HG03103 (cell line): Measurements from ENCODE around the gene STRIP2.
"Not testable (repeated sequence)": the region's sequence is repeated elsewhere in the genome, so short reads cannot be mapped to it uniquely, and the experiment has no call there.

ENCODE experiments used
- ATAC-seq: cut with Tn5 transposase; IDR thresholded peaks from one replicate; pipeline ENCODE4 v1.9.1; 2021; ENCODE audit warnings: low read depth; ENCODE audit not compliant: unreplicated experiment

Gene STRIP2

DNA sequence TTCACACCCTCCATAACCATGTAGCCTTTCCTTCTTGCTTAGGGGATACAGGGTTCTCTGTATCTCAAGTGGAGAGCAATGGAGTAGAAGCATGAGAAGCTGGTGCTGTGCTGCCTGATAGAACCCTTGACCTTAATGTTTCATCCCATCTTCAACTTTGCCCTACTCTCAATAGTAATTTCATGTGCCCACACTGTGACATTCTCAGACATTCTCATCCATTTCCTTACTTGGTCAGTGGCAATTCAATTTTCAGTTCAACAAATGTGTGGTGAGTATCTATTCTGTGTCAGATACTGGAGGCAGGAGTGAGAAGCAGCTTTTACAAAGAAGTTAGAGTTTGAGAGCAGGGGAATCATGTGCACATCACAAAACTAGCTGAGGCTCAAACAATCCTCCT, 16.1 kb downstream of the STRIP2 start:
- no peak for ATAC-seq

DNA sequence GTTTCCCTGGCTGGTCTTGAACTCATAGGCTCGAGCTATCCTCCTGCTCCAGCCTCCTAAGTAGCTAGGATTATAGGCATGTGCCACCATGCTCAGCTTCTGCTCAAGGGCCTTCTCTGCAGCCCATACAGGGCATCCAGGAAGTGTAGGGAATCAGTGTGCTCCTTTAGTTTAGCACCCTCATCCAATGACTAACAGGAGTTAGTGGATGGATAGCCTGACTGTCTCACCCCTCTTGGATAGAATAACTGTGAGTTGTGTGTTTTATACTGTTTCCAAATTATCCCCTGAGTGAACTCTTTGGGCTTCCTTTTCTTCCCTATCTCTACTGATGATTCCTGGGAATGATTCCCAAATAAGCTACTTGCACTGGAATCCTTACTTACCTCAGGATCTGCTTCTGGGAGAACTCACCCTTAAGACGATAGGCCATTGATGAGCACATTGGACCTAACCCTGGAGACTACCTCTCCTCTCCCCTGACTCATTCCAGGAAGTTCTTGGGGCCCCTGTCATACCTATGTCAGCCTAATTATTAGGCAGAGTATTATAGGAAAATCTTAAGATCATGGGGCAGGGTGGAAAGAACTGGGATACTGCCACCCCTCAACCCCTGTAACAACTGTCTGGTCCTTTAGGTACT, 18.5 kb downstream of the STRIP2 start:
- no peak for ATAC-seq

DNA sequence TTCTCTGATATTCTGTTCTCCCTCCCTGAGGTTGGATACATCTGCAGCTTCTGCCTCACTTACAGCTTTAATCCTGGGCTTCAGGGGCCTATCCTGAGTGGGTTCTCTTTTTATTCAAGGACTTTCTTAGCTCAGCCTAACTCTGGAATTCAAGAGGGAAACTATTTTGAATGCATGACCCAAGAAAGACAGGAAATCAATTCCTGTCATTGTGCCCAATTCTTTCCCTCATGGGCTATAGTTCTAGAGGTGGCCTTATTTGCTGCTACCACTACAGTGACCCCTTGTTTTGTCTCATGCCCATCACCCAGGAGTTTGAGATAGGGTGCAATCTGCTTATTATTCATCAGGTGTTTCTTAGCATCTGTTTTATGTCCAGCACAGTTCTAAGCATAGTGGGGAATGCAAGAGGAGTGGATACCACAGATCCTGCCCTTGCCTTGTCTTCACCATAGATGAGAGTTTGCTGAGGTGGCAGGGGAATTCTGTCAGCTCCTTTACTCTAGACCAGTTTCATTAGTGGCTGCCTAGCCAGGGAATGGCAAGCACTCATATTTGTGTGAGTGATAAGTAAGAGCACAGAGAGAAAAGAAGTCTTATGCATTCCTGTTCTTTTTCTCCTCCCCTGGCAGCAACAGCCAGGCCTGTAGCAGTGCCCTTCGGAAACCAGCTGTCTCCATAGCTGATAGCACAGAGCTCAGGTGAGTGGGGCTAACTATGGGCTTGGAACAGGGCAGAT, 19.4 kb downstream of the STRIP2 start:
- ATAC-seq = no peak

DNA sequence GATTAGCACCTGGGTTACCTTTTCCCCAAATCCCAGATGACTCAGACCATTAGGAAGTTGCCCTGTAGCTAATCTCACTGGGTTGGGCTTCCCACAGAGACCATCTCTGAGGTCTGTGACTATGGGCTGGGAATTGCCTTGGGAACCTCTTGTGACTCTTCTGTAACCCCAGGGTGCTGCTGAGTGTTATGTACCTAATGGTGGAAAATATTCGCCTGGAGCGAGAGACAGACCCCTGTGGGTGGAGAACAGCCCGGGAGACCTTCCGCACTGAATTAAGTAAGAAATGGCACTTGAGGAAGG, 20.0 kb downstream of the STRIP2 start:
- ATAC-seq = no peak

DNA sequence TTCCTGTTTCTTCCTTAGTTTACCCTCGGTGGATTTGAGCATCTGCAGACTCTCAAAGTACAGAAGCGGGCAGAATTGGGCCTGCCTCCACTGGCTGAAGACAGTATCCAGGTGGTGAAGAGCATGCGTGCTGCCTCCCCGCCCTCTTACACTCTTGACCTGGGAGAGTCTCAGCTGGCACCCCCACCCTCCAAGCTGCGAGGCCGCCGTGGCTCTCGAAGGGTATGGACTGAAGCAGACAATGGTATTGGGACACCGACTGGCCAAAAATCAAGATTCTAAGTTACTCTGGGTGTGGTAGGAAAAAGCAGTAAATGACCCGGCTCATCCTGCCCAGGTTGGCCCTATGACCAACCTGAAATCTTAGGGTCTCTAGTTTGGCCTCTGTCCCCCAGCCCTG, 22.2 kb downstream of the STRIP2 start:
- no peak for ATAC-seq

DNA sequence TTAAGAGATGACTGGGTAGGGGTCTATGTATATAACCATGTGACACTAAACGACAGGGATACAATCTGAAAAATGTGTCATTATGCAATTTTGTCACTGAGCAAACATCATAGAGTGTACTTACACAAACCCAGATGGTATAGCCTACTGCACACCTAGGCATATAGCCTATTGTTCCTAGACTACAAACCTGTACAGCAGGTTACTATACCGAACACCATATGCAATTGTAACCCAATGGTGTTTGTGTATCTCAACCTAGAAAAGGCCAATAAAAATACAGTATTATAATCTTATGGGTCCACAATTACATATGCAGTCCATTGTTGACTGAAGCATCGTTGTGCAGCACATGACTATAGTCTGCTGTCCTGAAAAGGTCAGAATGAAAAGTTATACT, 22.9 kb downstream of the STRIP2 start:
- ATAC-seq = no peak

DNA sequence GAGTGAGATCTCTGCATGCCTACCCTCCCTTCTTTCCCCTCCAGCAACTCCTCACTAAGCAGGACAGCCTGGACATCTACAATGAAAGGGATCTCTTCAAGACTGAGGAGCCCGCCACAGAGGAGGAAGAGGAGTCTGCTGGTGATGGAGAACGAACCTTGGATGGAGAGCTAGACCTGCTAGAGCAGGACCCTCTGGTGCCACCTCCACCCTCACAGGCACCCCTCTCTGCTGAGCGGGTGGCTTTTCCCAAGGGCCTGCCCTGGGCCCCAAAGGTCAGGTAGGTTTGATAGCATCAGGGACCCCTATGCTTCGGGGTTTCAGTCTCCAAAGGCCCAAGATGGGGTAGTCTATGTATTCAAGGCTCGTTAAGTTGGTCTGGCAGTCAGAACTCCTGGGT, 23.9 kb downstream of the STRIP2 start:
- no peak for ATAC-seq

DNA sequence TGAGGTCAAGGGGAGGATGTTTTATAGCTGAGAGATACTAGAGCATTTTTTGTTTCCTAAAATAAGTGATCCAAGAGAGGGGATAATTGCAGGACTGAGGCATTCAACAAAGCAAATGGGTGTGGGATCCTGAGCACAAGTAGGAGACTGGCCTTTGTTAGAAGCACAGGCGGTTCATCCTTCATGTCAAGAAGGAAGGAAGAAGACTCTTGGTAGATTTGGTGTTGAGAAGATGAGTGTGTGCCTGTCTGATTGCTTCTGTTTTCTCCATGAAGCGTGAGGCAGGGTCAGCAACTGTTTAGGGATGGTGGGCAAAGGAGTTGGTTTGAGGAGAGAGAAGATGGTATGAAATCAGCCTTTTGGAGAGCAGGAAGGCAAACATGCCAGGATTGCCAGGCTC, 27.6 kb downstream of the STRIP2 start:
- no peak for ATAC-seq

DNA sequence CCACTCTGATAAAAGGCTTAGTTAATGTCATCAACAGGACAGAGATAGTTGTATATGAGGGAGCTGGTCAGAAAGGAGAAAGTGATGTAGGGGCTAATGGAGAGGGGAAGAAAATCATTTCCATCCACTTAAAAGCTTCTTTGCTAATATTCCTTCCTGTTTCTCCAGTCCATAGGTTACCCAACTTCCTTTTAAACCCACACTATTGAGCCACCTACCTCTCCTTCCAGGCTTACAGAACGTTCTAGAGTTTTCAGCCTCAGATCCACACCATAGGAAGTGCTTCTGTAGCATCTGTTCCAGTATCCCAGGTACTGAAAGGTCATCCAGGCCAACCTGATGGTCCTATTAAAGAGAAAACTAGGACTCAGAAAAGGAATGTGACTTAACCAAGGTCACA, 28.2 kb downstream of the STRIP2 start:
- no peak for ATAC-seq

DNA sequence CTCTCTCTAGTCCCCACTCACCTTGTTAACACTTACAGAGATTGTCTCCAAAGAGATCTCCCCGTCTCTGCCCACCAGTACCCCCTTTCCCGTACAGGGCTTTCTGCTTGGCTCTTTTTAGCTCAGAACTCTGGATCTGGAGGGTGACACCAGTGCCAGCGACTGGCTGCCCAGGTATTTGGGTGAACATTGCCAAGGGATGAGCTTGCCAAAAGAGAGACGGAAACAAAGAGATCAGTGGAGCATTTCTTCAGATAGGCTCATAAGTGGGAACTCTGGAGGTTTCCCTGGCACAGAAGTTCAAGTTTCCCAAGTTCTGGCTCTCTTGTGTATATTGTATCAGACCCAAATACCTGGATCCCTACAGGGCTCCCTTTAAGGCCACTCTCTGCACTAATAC, 30.0 kb downstream of the STRIP2 start:
- no peak for ATAC-seq

DNA sequence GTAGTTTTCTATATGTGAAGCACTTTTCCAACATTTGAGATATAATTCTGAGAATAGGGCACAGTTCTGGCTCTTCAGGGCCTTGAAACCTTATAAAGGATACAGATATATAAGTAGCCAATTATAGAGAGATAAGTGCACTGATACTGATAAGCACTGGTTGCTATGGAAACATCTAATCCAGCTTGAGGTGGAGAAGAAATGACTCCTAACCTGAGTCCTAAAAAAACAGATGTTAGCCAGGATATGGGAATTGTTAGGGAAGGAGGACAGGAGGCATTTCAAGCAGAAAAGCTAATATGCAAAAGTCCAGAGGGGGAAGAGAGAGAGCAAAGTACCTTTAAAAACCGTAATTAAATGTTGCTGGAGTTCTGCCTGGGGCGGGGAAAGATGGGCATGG, 30.8 kb downstream of the STRIP2 start:
- ATAC-seq = no peak

DNA sequence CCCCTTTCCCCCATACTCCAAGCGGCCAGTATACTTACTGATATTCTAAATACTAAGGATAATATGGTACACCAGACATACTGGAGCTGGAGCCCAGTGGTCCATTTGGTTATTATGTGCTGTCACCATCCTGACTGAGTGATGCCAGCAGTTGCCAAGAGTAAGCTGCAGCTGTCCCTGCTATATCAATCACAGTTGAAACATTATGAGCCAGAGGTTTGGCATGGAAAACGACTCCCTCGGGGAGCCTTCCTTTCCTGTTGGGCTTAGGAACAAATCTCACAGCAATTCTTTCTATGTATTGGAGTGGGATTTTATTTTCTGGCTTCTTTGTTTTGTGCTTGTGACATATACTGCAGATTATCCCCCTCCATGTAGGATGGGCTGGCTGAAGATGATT, 32.6 kb downstream of the STRIP2 start:
- ATAC-seq = no peak

DNA sequence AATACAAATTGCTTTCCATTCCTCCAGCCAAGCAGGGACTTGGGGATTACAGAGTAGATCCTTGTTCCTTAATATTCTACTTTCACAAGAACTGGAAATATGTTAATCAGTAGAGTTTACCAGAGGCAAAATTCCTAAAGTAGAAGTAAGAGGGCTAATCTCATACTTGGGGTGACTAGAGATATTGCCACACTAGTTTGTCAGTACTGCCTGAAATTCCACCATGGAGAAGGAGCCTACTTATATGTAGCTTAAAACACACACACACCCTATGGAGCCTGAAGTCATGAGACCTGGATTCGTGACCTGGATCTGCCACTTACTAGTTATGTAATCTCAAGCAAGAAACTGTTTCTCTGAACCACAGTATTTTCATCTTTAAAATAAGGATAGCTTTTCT, 33.9 kb downstream of the STRIP2 start:
- no peak for ATAC-seq

DNA sequence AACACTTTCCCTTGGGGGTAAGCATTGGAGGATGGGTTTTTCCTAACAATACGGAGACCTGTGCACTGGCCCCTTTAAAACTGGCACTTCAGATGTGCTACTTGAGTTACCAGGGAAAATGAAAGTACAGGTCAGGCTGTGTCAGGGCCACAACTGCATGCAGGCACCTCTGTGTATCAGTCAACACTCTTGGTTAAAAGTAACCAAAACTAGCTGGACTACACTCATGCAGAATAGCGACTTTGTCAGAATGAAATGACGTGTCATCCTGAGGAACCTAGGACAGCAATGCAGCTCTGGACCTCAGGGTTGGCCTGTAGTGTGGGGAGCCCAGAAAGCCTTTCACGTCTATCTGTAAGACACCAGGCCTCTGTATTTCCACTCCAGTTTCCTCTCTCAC, 34.3 kb downstream of the STRIP2 start:
- ATAC-seq = no peak

DNA sequence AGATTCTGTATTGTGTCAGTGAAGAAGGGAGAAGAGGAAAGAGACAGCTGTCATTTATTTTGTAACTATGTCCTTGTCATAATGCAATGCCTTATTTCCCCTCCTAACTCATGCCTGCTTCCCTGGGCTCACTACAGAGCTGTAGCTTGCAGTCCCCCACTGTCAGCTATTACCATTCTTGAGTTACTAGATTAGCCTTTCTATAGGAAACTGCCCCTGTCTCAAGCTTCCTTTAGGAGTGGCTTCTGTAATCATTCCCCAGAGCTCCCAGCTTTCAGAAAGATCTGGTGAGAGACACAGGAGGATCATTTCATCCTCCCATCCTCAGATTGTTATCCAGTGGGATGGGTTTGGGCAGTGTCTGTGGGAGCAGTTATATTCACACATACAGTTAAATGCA, 35.7 kb downstream of the STRIP2 start:
- ATAC-seq = no peak

DNA sequence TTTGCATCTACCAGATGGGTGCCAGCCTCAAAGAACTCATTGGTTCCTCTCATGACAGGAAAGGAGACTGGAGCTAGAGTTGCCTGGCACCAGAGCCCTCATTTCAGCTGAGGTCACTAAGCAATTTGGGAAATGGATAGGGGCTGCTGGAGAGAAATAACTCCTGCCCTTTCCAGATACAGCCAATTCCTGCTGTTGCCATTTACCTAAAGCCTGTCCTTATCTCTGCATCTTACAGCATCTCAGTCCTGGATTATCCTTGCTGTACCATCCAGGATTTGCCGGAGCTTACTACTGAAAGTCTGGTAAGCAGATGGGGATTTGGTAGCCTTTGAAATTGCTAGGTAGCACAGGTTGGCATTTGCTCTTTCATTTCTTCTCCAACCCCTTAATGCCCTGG, 36.2 kb downstream of the STRIP2 start:
- no peak for ATAC-seq

DNA sequence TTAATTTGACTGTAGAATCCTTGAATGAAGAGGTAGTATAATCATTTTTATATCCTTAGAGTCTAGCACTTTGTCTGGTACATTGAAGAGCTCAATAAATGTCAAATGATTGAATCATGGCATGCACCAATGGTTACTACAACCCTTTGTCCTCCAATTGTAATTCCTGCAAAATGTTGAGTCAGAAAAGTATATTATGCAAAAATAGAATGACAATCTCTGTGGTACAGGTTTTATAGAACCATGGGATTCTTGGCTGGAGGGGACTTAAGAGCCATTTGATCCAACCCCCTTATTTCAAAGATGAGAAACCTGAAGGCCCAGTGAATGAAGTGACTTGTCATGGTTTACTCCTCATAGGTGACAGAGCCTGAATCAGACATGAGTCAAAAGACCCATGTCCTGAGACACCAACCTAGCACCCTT, 37.2 kb downstream of the STRIP2 start:
- ATAC-seq = no peak

DNA sequence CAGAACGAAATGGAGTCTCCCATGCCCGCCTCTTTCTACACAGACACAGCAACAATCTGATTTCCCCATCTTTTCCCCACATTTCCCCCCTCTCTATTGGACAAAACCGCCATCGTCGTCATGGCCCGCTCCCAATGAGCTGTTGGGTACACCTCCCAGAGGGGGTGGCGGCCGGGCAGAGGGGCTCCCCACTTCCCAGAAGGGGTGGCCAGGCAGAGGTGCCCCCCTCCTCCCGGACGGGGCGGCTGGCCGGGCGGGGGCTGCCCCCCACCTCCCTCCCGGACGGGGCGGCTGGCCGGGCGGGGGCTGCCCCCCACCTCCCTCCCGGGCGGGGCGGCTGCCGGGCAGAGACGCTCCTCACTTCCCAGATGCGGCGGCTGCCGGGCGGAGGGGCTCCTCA, 41.7 kb downstream of the STRIP2 start:
- ATAC-seq = not testable (repeated sequence)

DNA sequence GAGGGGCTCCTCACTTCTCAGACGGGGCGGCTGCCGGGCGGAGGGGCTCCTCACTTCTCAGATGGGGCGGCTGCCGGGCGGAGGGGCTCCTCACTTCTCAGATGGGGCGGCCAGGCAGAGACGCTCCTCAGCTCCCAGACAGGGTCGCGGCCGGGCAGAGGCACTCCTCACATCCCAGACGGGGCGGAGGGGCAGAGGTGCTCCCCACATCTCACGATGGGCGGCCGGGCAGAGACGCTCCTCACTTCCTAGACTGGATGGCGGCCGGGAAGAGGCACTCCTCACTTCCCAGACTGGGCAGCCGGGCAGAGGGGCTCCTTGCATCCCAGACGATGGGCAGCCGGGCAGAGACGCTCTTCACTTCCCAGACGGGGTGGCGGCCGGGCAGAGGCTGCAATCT, 42.2 kb downstream of the STRIP2 start:
- ATAC-seq = not testable (repeated sequence)

DNA sequence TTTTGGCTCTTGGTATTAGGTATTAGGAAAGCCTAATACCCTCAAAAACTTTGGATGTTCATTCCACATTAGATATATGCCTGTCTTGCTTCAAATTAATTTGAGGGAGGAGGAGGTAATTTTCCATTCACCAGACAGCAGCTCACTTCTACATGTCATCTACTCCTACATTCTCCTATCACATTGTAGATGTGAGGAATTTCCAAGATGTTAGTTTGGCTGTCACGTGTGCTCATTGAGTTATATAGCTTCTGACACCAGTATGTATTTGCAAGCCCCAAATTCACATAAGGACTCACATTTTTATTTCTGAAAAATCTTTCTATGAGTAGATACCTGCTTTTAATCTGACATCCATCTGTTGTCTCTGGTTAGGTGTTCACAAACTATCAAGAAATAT, 45.6 kb downstream of the STRIP2 start:
- no peak for ATAC-seq

DNA sequence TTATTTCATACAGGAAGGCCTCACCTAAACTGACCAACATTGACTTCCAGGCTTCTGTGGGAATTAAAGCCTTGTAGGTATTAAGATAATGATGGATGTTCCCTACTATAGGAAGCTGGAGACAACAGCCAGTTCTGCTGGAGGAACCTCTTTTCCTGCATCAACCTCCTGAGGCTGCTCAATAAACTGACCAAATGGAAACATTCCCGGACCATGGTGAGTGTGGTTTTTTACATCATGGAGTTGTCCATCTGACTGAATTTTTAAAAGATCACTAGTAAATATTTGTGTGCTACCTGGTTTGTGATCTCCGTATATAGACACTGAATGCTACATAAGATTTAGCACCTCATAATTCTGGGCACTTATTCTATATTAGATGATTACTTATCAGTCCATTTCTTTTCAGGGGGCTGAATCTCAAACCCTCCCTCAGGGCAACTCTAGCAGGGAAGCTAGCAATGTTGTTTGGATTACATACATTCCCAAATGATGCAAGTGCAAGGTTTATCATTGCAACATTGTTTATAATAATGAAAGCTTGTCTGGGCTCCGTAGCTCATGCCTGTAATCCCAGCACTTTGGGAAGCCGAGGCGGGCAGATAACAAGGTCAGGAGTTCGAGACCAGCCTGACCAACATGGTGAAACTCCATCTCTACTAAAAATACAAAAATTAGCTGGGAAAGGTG, 46.6 kb downstream of the STRIP2 start:
- ATAC-seq = no peak

DNA sequence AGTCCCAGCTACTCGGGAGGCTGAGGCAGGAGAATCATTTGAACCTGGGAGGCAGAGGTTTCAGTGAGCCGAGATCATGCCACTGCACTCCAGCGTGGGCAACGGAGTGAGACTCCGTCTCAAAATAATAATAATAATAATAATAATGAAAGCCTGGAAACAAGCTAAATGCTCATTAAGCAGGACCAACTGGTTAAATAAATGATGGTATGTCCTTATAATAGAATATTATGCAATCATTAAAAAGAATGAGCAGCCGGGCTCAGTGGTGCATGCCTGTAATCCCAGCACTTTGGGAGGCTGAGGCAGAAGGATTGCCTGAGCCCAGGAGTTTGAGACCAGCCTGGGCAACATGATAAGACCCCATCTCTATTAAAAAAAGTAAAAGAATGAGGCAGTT, 47.1 kb downstream of the STRIP2 start:
- not testable (repeated sequence) for ATAC-seq
